Measurements from ENCODE around the gene BCL2.

- TF ChIP-seq, protein P1, sequence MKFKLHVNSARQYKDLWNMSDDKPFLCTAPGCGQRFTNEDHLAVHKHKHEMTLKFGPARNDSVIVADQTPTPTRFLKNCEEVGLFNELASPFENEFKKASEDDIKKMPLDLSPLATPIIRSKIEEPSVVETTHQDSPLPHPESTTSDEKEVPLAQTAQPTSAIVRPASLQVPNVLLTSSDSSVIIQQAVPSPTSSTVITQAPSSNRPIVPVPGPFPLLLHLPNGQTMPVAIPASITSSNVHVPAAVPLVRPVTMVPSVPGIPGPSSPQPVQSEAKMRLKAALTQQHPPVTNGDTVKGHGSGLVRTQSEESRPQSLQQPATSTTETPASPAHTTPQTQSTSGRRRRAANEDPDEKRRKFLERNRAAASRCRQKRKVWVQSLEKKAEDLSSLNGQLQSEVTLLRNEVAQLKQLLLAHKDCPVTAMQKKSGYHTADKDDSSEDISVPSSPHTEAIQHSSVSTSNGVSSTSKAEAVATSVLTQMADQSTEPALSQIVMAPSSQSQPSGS (CRISPR knock-in tag; IDR thresholded peaks at IDR 0.05; ENCODE audit: borderline replicate concordance, low read depth): no peak
- no peak for TF ChIP-seq TCF7 (CRISPR knock-in tag; IDR thresholded peaks at IDR 0.05; ENCODE audit: low read depth)
- TF ChIP-seq, protein P2, sequence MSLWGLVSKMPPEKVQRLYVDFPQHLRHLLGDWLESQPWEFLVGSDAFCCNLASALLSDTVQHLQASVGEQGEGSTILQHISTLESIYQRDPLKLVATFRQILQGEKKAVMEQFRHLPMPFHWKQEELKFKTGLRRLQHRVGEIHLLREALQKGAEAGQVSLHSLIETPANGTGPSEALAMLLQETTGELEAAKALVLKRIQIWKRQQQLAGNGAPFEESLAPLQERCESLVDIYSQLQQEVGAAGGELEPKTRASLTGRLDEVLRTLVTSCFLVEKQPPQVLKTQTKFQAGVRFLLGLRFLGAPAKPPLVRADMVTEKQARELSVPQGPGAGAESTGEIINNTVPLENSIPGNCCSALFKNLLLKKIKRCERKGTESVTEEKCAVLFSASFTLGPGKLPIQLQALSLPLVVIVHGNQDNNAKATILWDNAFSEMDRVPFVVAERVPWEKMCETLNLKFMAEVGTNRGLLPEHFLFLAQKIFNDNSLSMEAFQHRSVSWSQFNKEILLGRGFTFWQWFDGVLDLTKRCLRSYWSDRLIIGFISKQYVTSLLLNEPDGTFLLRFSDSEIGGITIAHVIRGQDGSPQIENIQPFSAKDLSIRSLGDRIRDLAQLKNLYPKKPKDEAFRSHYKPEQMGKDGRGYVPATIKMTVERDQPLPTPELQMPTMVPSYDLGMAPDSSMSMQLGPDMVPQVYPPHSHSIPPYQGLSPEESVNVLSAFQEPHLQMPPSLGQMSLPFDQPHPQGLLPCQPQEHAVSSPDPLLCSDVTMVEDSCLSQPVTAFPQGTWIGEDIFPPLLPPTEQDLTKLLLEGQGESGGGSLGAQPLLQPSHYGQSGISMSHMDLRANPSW (CRISPR knock-in tag; conservative IDR thresholded peaks at IDR 0.05; ENCODE audit: low read depth): no peak
- TF ChIP-seq, protein P3, sequence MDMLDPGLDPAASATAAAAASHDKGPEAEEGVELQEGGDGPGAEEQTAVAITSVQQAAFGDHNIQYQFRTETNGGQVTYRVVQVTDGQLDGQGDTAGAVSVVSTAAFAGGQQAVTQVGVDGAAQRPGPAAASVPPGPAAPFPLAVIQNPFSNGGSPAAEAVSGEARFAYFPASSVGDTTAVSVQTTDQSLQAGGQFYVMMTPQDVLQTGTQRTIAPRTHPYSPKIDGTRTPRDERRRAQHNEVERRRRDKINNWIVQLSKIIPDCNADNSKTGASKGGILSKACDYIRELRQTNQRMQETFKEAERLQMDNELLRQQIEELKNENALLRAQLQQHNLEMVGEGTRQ (CRISPR knock-in tag; IDR thresholded peaks at IDR 0.05): no peak
- TF ChIP-seq CTCF (IDR thresholded peaks at IDR 0.05): no peak
- no peak for TF ChIP-seq IRF2 (CRISPR knock-in tag; IDR thresholded peaks at IDR 0.05; ENCODE audit: borderline replicate concordance, low read depth)
- TF ChIP-seq SMAD3 (CRISPR knock-in tag; IDR thresholded peaks at IDR 0.05; ENCODE audit: borderline replicate concordance): no peak
Observed at GRCh38 chr18:63119647-63120046, 199.9 kb downstream of the BCL2 start.
